ENCODE measurements around the gene PCSK5. TPM values are rescaled to one million over a fixed set of nuclear protein-coding genes. Genes with fewer than 3 reads are reported as not detected.

Gene PCSK5
- total RNA-seq, 1 experiment from 2014 or later = 6.9 TPM

DNA sequence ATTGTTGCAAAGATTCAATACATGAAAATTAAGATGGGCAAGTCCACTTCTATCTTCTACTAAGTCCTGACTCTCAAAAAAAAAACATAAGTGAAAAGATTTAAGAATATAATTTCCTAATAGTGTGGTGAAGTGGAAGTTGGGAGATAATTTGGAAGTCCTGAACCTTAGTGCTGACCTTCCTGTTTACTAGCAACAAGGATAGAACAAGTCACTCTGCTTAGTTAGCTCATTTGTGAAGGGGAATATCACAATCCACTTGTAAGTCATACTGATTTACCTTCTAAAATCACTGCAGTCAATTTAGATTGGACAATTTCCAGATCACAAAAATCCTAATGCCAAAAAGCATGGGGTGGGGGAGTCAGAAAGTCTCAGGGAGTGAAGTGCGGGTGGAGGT, 43.4 kb upstream of the PCSK5 start:
- RAD21 ChIA-PET (ENCODE audit: low non-redundant PET in 1 of 2, low total read pairs in 2 of 2, uncharacterized antibody in 2 of 2, unreplicated experiment in 2 of 2) = no interaction called here
- no peak for ATAC-seq
- H3K4me1 ChIP-seq (ENCODE audit: control insufficient read depth in 1 of 2, insufficient read depth in 2 of 2, low read length in 2 of 2) = no peaks in the 10 kb centered on the region
- no peaks in the 10 kb centered on the region for H3K9me2 ChIP-seq (ENCODE audit: insufficient read depth)
- H3K27ac ChIP-seq (ENCODE audit: low read depth, low read length) = no peak overlapping the region
- no peak overlapping the region for H3K4me3 ChIP-seq (replicated peaks in 1 of 2; ENCODE audit: low read depth in 1 of 2, low read length in 2 of 2)
- intact Hi-C loops (cut with micrococcal nuclease) = loop anchor here (10.0 kb wide), 1 partner anchor 252 kb away; no protein-coding TSS in a partner anchor
- no TSS peak for BruUV-seq (replicated peaks)
- no peaks in the 10 kb centered on the region for H4K20me1 ChIP-seq (ENCODE audit: insufficient read depth)
- TF ChIP-seq REST (IDR thresholded peaks at IDR 0.05; ENCODE audit: low read depth) (no peak), SRF (IDR thresholded peaks at IDR 0.05; ENCODE audit: low read depth) (no peak), SIN3A (IDR thresholded peaks at IDR 0.05; ENCODE audit: low read depth) (no peak), EZH2phosphoT487 (IDR thresholded peaks at IDR 0.05; ENCODE audit: borderline replicate concordance) (no peak), YY1 (IDR thresholded peaks at IDR 0.05; ENCODE audit: extremely low read depth, insufficient replicate concordance, low read depth, low read length) (no peak), MAX (IDR thresholded peaks at IDR 0.05) (no peak), ZNF274 (IDR thresholded peaks at IDR 0.05; ENCODE audit: low read depth, low read length) (no peak), POLR2AphosphoS5 (IDR thresholded peaks at IDR 0.05; ENCODE audit: low read depth, low read length) (no peak), CBX3 (IDR thresholded peaks at IDR 0.05; ENCODE audit: low read depth) (no peak), ELF1 (IDR thresholded peaks at IDR 0.05; ENCODE audit: borderline replicate concordance, low read depth) (no peak), FOSL1 (IDR thresholded peaks at IDR 0.05; ENCODE audit: low read depth) (no peak), POLR2A (IDR thresholded peaks at IDR 0.05; ENCODE audit: borderline replicate concordance, extremely low read depth, insufficient read depth, insufficient read length) (no peak)
- TF ChIP-seq, protein P1, sequence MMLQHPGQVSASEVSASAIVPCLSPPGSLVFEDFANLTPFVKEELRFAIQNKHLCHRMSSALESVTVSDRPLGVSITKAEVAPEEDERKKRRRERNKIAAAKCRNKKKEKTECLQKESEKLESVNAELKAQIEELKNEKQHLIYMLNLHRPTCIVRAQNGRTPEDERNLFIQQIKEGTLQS (IDR thresholded peaks at IDR 0.05) = no peak
- TF ChIP-seq, protein P2, sequence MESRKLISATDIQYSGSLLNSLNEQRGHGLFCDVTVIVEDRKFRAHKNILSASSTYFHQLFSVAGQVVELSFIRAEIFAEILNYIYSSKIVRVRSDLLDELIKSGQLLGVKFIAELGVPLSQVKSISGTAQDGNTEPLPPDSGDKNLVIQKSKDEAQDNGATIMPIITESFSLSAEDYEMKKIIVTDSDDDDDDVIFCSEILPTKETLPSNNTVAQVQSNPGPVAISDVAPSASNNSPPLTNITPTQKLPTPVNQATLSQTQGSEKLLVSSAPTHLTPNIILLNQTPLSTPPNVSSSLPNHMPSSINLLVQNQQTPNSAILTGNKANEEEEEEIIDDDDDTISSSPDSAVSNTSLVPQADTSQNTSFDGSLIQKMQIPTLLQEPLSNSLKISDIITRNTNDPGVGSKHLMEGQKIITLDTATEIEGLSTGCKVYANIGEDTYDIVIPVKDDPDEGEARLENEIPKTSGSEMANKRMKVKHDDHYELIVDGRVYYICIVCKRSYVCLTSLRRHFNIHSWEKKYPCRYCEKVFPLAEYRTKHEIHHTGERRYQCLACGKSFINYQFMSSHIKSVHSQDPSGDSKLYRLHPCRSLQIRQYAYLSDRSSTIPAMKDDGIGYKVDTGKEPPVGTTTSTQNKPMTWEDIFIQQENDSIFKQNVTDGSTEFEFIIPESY (IDR thresholded peaks at IDR 0.05; ENCODE audit: extremely low read depth, insufficient replicate concordance, low read length) = no peak
- TF ChIP-seq, protein P3, sequence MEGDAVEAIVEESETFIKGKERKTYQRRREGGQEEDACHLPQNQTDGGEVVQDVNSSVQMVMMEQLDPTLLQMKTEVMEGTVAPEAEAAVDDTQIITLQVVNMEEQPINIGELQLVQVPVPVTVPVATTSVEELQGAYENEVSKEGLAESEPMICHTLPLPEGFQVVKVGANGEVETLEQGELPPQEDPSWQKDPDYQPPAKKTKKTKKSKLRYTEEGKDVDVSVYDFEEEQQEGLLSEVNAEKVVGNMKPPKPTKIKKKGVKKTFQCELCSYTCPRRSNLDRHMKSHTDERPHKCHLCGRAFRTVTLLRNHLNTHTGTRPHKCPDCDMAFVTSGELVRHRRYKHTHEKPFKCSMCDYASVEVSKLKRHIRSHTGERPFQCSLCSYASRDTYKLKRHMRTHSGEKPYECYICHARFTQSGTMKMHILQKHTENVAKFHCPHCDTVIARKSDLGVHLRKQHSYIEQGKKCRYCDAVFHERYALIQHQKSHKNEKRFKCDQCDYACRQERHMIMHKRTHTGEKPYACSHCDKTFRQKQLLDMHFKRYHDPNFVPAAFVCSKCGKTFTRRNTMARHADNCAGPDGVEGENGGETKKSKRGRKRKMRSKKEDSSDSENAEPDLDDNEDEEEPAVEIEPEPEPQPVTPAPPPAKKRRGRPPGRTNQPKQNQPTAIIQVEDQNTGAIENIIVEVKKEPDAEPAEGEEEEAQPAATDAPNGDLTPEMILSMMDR (IDR thresholded peaks at IDR 0.05 in 2 of 3, conservative IDR thresholded peaks at IDR 0.05 in 1 of 3; ENCODE audit: borderline replicate concordance in 1 of 3, insufficient read depth in 1 of 3, low read depth in 2 of 3, low read length in 2 of 3) = no peak
- POLR2A ChIA-PET = no interaction called here
- H2AFZ ChIP-seq (ENCODE audit: low read depth, low read length, poor library complexity, severe bottlenecking) = no peak overlapping the region
- no peaks in the 10 kb centered on the region for H3K27me3 ChIP-seq (ENCODE audit: insufficient read depth, low read length)
- H3K79me2 ChIP-seq (ENCODE audit: insufficient read depth, low read length) = no peaks in the 10 kb centered on the region
- CTCF ChIA-PET = interaction anchor here (1.3 kb wide), 1 partner anchor 8 kb away, joined by 3 read pairs; no protein-coding TSS in a partner anchor
- no peaks in the 10 kb centered on the region for H3K9me3 ChIP-seq (ENCODE audit: control insufficient read depth in 1 of 2, insufficient read depth in 1 of 2, low read depth in 1 of 2, low read length in 2 of 2)
- no peaks in the 10 kb centered on the region for H3K36me3 ChIP-seq (ENCODE audit: control insufficient read depth in 1 of 2, insufficient read depth in 2 of 2, low read length in 2 of 2)
- no peak overlapping the region for H3K9ac ChIP-seq (ENCODE audit: low read length)
- no peak for DNase-seq (ENCODE audit: low read depth, low spot score)
- no peak overlapping the region for H3K4me2 ChIP-seq (ENCODE audit: low read length)
